ENCODE results near the gene KLK4. TPM values are rescaled to one million over a fixed set of nuclear protein-coding genes. Genes with fewer than 3 reads are reported as not detected.

Gene KLK4
- total and polyA plus RNA-seq, 10 of the 15 experiments (the other 5 are each of a cell fraction or from before 2014, with no cell fraction given), result 0.06 to 0.31 TPM; not detected in 8

GRCh38 chr19:50924586-50924985, 13.4 kb upstream of the KLK4 start:
- RAD21 ChIA-PET (ENCODE audit: unreplicated experiment), result interaction anchor here (0.8 kb wide), 1 partner anchor 28 kb away, joined by 3 read pairs; no protein-coding TSS in a partner anchor
- WGBS (ENCODE audit: insufficient coverage, insufficient replicate concordance, low lambda C conversion rate, missing lambda C conversion rate), result 46% methylated on average over 6 of the region's 6 CpGs
- H2AFZ ChIP-seq (ENCODE audit: control insufficient read depth, low read depth, low read length), result no peak overlapping the region
- no peak overlapping the region for H3K27ac ChIP-seq (ENCODE audit: control insufficient read depth, insufficient read depth)
- CTCF ChIA-PET, result interaction anchor here (0.6 to 2.1 kb wide), 6 partner anchors 10 to 215 kb away, joined by 3 to 11 read pairs (median 4); no protein-coding TSS in a partner anchor
- no peak for TF ChIP-seq ZSCAN29 (IDR thresholded peaks at IDR 0.05)
- no peak for TF ChIP-seq SPI1 (IDR thresholded peaks at IDR 0.05; ENCODE audit: borderline replicate concordance, insufficient read depth, low read depth, low read length)
- no peak for TF ChIP-seq JUND (IDR thresholded peaks at IDR 0.05; ENCODE audit: low read depth, low read length)
- TF ChIP-seq TCF3 (IDR thresholded peaks at IDR 0.05; ENCODE audit: borderline replicate concordance, insufficient read depth, low read depth, low read length), result no peak
- TF ChIP-seq KDM1A (IDR thresholded peaks at IDR 0.05; ENCODE audit: borderline replicate concordance), result no peak
- no peak for TF ChIP-seq ATF7 (IDR thresholded peaks at IDR 0.05; ENCODE audit: low read depth)
- TF ChIP-seq PBX3 (IDR thresholded peaks at IDR 0.05; ENCODE audit: insufficient replicate concordance, low read depth, low read length), result no peak
- TF ChIP-seq BCL11A (IDR thresholded peaks at IDR 0.05; ENCODE audit: low read depth, low read length), result no peak
- no peak for TF ChIP-seq SKIL (IDR thresholded peaks at IDR 0.05; ENCODE audit: low read depth, poor library complexity, severe bottlenecking)
- TF ChIP-seq MEF2A (IDR thresholded peaks at IDR 0.05; ENCODE audit: insufficient read depth, low read depth, low read length), result no peak
- no peak for TF ChIP-seq NFIC (IDR thresholded peaks at IDR 0.05; ENCODE audit: low read depth, low read length)
- TF ChIP-seq CEBPB (IDR thresholded peaks at IDR 0.05; ENCODE audit: borderline replicate concordance in 1 of 2, low read depth in 2 of 2, low read length in 2 of 2), result no peak
- no peak for TF ChIP-seq EZH2 (IDR thresholded peaks at IDR 0.05; ENCODE audit: borderline replicate concordance, control insufficient read depth, low read depth, low read length)
- no peak for TF ChIP-seq TCF12 (IDR thresholded peaks at IDR 0.05; ENCODE audit: low read depth, low read length)
- no peak for TF ChIP-seq HDGF (IDR thresholded peaks at IDR 0.05)
- no peak for TF ChIP-seq ZNF217 (IDR thresholded peaks at IDR 0.05)
- TF ChIP-seq PAX5 (IDR thresholded peaks at IDR 0.05; ENCODE audit: borderline replicate concordance, low read depth, low read length), result no peak
- TF ChIP-seq MAX (IDR thresholded peaks at IDR 0.05; ENCODE audit: low read depth, low read length), result no peak
- TF ChIP-seq SIX5 (IDR thresholded peaks at IDR 0.05; ENCODE audit: low read depth, low read length, severe bottlenecking), result no peak
- DNase-seq (ENCODE audit: low read depth, low spot score), result no peak
- no peak for ATAC-seq
- BruUV-seq (replicated peaks), result no TSS peak
- SMC1A ChIA-PET (ENCODE audit: uncharacterized antibody, unreplicated experiment), result interaction anchor here (0.9 kb wide), 1 partner anchor 142 kb away, joined by 4 read pairs; no protein-coding TSS in a partner anchor
- no peaks in the 10 kb centered on the region for H3K79me2 ChIP-seq (ENCODE audit: control insufficient read depth, insufficient read depth, low read length)
- no peak for FAIRE-seq
- no peaks in the 10 kb centered on the region for H3K4me1 ChIP-seq (ENCODE audit: control insufficient read depth, insufficient read depth, low read length)
- no peak overlapping the region for H3K4me2 ChIP-seq (ENCODE audit: control insufficient read depth, insufficient read depth)
- no peaks in the 10 kb centered on the region for H3K9me3 ChIP-seq (replicated peaks; ENCODE audit: control insufficient read depth, insufficient read depth, low read length)
- POLR2A ChIA-PET, result no interaction called here
- H3K27me3 ChIP-seq (replicated peaks in 1 of 2; ENCODE audit: control insufficient read depth in 2 of 2, insufficient read depth in 2 of 2, low read length in 1 of 2), result no peaks in the 10 kb centered on the region
- H3K4me3 ChIP-seq, result no peak overlapping the region
- H3K36me3 ChIP-seq (ENCODE audit: control insufficient read depth in 2 of 2, insufficient read depth in 2 of 2, low read length in 1 of 2), result no peaks in the 10 kb centered on the region
- in situ Hi-C loops (cut with MboI) (loop anchor here (10.0 kb wide), 1 partner anchor 390 kb away; no protein-coding TSS in a partner anchor), intact Hi-C loops (cut with micrococcal nuclease; ENCODE audit: unreplicated experiment) (no loop called here)
- no peak overlapping the region for H3K9ac ChIP-seq (ENCODE audit: control insufficient read depth, insufficient read depth, low read length)
- H4K20me1 ChIP-seq (ENCODE audit: control insufficient read depth, insufficient read depth), result no peaks in the 10 kb centered on the region

Data from GM12878 (cell line).